PC-9 (cell line): ENCODE measurements around the gene WDR33. TPM values are rescaled to one million over a fixed set of nuclear protein-coding genes. Genes with fewer than 3 reads are reported as not detected.
"Not testable (repeated sequence)": the region's sequence is repeated elsewhere in the genome, so short reads cannot be mapped to it uniquely, and the experiment has no call there.

Experiments
- BruUV-seq: library from RNA; stranded (reverse); fragments of 400-500 nt; replicated peaks from 2 replicates; lab custom pipeline; 2021; lab: Mats Ljungman, UMichigan
- CTCF ChIA-PET: fragments of 300-600 bp; sonication (Branson Sonifier 250); formaldehyde crosslinking; loops from one replicate; lab custom pipeline; 2022; ENCODE audit warnings: antibody characterized with exemption; lab: Charles Lee
- POLR2A ChIA-PET: fragments of 300-600 bp; sonication (Branson Sonifier 250); formaldehyde crosslinking; loops from one replicate; lab custom pipeline; 2022; ENCODE audit warnings: antibody characterized with exemption; ENCODE audit not compliant: unreplicated experiment; lab: Charles Lee
- DNase-seq, 2 experiments: peaks; one replicate each; pipeline versions ENCODE4 v3.0.0 to v3.0.0-alpha.2; 2015 to 2022; ENCODE audit warnings: mixed read lengths in 1 of 2
- H2AFZ ChIP-seq: fragments of 200-600 bp; sonication (generic); 2 replicates; pipeline ENCODE4 v1.8.1; 2017; ENCODE audit warnings: antibody characterized with exemption
- H3F3A ChIP-seq: fragments of 200-600 bp; sonication (generic); 2 replicates; pipeline ENCODE4 v1.8.1; 2017; ENCODE audit warnings: antibody characterized with exemption, mild to moderate bottlenecking, low read depth; ENCODE audit not compliant: insufficient read depth
- H3K27ac ChIP-seq: fragments of 200-600 bp; sonication (generic); 2 replicates; pipeline ENCODE4 v1.6.1; 2016; ENCODE audit warnings: mixed run types
- H3K27me3 ChIP-seq: fragments of 200-600 bp; sonication (generic); 2 replicates; pipeline ENCODE4 v1.6.1; 2016; ENCODE audit warnings: low read depth, mixed run types; ENCODE audit not compliant: insufficient read depth
- H3K36me3 ChIP-seq: fragments of 200-600 bp; sonication (generic); 2 replicates; pipeline ENCODE4 v1.6.1; 2016; ENCODE audit warnings: low read depth, mixed run types
- H3K4me1 ChIP-seq: fragments of 200-600 bp; sonication (generic); replicated peaks from 2 replicates; pipeline ENCODE4 v1.6.1; 2016; ENCODE audit warnings: mixed run types; ENCODE audit not compliant: insufficient read depth
- H3K4me2 ChIP-seq: fragments of 200-600 bp; sonication (generic); 2 replicates; pipeline ENCODE4 v1.6.1; 2017; ENCODE audit warnings: mixed run types
- H3K4me3 ChIP-seq: fragments of 200-600 bp; sonication (generic); 2 replicates; pipeline ENCODE4 v1.6.1; 2016; ENCODE audit warnings: mixed run types
- H3K79me2 ChIP-seq: fragments of 200-600 bp; sonication (generic); 2 replicates; pipeline ENCODE4 v1.6.1; 2017; ENCODE audit warnings: low read depth, mixed run types
- H3K9me2 ChIP-seq: fragments of 200-600 bp; sonication (generic); 2 replicates; pipeline ENCODE4 v1.8.1; 2017; ENCODE audit warnings: mild to moderate bottlenecking; ENCODE audit not compliant: insufficient read depth
- H3K9me3 ChIP-seq: fragments of 200-600 bp; sonication (generic); 2 replicates; pipeline ENCODE4 v1.8.1; 2016; ENCODE audit warnings: low read depth; ENCODE audit not compliant: insufficient read depth
- H4K20me1 ChIP-seq: fragments of 200-600 bp; sonication (generic); 2 replicates; pipeline ENCODE4 v1.8.1; 2017; ENCODE audit not compliant: insufficient read depth
- CTCF ChIP-seq: fragments of 200-600 bp; sonication (generic); conservative IDR thresholded peaks from 2 replicates; pipeline ENCODE4 v1.6.1; 2017; ENCODE audit warnings: mixed run types, antibody characterized with exemption, mild to moderate bottlenecking, moderate library complexity
- EZH2 ChIP-seq: fragments of 200-600 bp; sonication (generic); IDR thresholded peaks from 2 replicates; pipeline ENCODE4 v1.8.0; 2017; ENCODE audit warnings: antibody characterized with exemption, low read depth
- intact Hi-C: fragments of 100-400 bp; cut with micrococcal nuclease; formaldehyde crosslinking; loops from one replicate; pipeline ENCODE4 v1.10.0; 2022; ENCODE audit not compliant: unreplicated experiment
- total RNA-seq: library from RNA; stranded (reverse); gene quantifications from 2 replicates; pipeline ENCODE4 v1.2.3, GENCODE V29; 2021

The WDR33 gene
- total RNA-seq, 1 experiment from 2014 or later = 59.3 TPM

DNA sequence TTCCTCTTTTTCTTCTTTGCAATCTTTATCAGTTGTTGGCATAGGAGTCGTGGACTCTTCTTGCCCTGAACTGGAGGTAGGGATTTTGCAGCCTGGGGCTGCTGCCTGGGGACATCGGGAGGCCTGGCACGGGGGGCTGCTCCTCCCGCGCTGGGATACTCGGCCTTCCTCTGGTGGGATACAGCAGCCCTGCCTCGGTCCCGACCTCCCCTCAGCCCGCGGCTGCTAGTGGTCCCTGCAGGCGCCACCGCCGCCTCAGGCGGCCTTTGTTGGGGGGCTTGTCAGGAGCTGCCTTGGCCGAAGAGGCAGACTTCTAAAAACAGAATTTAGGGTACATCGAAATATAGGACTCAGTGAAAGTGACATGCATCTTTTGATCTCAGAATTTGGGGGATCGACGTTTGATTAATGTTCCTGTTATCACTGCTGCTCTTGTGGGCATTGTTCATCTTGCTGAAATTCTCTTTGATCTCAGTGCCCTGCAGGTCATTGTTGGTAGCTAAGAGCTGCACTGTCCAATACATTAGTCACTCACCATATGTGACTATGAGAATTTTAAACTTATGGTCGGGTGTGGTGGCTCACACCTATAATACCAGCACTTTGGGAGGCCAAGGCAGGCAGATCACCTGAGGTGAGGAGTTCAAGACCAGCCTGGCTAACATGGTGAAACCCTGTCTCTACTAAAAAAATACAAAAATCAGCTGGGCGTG is 30.7 kb upstream of the WDR33 start:
- BruUV-seq = no TSS peak
- no peaks in the 10 kb centered on the region for H3K9me3 ChIP-seq
- intact Hi-C loops = no loop called here
- ChIA-PET POLR2A (no interaction called here), CTCF (no interaction called here)
- no peaks in the 10 kb centered on the region for H3K4me1 ChIP-seq
- DNase-seq = no peak
- no peaks in the 10 kb centered on the region for H3K79me2 ChIP-seq
- H3K9me2 ChIP-seq = no peaks in the 10 kb centered on the region
- no peak overlapping the region for H2AFZ ChIP-seq
- H3K4me2 ChIP-seq = no peak overlapping the region
- H3K4me3 ChIP-seq = no peak overlapping the region
- no peak overlapping the region for H3K27ac ChIP-seq
- H3K27me3 ChIP-seq = no peaks in the 10 kb centered on the region
- H3K36me3 ChIP-seq = 0 out of 2 replicates have a peak, but pooled peaks cover under 1% of the 10 kb centered on the region
- peaks cover 13% of the 10 kb centered on the region; the same call in 1 of the 2 replicates for H3F3A ChIP-seq
- no peak for TF ChIP-seq EZH2
- H4K20me1 ChIP-seq = 0 out of 2 replicates have a peak, but pooled peaks cover 14% of the 10 kb centered on the region

GRCh38 chr2:127840893-127841292 is 29.9 kb upstream of the WDR33 start:
- no TSS peak for BruUV-seq
- intact Hi-C loops = no loop called here
- H3K4me2 ChIP-seq = no peak overlapping the region

GRCh38 chr2:127834951-127835350 is 24.0 kb upstream of the WDR33 start:
- no peak overlapping the region for H3K4me3 ChIP-seq
- DNase-seq = no peak
- CTCF ChIA-PET = no interaction called here
- H3K27me3 ChIP-seq = no peaks in the 10 kb centered on the region
- intact Hi-C loops = no loop called here
- H3K4me2 ChIP-seq = no peak overlapping the region
- H3K4me1 ChIP-seq = no peaks in the 10 kb centered on the region
- no peaks in the 10 kb centered on the region for H3K9me2 ChIP-seq
- no peaks in the 10 kb centered on the region for H3K9me3 ChIP-seq
- BruUV-seq = no TSS peak
- no peak for TF ChIP-seq EZH2
- H3K79me2 ChIP-seq = no peaks in the 10 kb centered on the region
- H2AFZ ChIP-seq = no peak overlapping the region
- no peaks in the 10 kb centered on the region; the same call in 1 of the 2 replicates for H3F3A ChIP-seq
- H4K20me1 ChIP-seq = no peaks in the 10 kb centered on the region; the same call in 1 of the 2 replicates
- H3K36me3 ChIP-seq = no peaks in the 10 kb centered on the region
- no peak overlapping the region for H3K27ac ChIP-seq
- POLR2A ChIA-PET = no interaction called here

More at GRCh38 chr2:127840893-127841292, 29.9 kb upstream of the WDR33 start:
- Histone ChIP-seq H3K4me1 (no peaks in the 10 kb centered on the region), H3K9me3 (no peaks in the 10 kb centered on the region), H2AFZ (no peak overlapping the region), H3K27me3 (no peaks in the 10 kb centered on the region), H3F3A (peaks cover 13% of the 10 kb centered on the region; the same call in 1 of the 2 replicates), H3K9me2 (no peaks in the 10 kb centered on the region), H3K27ac (no peak overlapping the region), H4K20me1 (0 out of 2 replicates have a peak, but pooled peaks cover 14% of the 10 kb centered on the region), H3K79me2 (no peaks in the 10 kb centered on the region), H3K36me3 (no peaks in the 10 kb centered on the region), H3K4me3 (no peak overlapping the region)
- DNase-seq = no peak
- CTCF ChIA-PET = no interaction called here
- POLR2A ChIA-PET = no interaction called here
- no peak for TF ChIP-seq EZH2
- TF ChIP-seq CTCF = no peak

- BruUV-seq = no TSS peak
- no peak overlapping the region for H3K4me2 ChIP-seq
- POLR2A ChIA-PET = no interaction called here
- intact Hi-C loops = no loop called here
- TF ChIP-seq CTCF (no peak), EZH2 (no peak)
- no peaks in the 10 kb centered on the region for H3K9me2 ChIP-seq
- H3K27me3 ChIP-seq = no peaks in the 10 kb centered on the region
- H3F3A ChIP-seq = no peaks in the 10 kb centered on the region
- H3K36me3 ChIP-seq = no peaks in the 10 kb centered on the region
- H4K20me1 ChIP-seq = no peaks in the 10 kb centered on the region; the same call in 1 of the 2 replicates
- no peak overlapping the region for H3K4me3 ChIP-seq
- H3K4me1 ChIP-seq = no peaks in the 10 kb centered on the region
- CTCF ChIA-PET = no interaction called here
- H3K79me2 ChIP-seq = no peaks in the 10 kb centered on the region
- DNase-seq = no peak
- no peak overlapping the region for H3K27ac ChIP-seq
- H2AFZ ChIP-seq = no peak overlapping the region
- peaks cover 4% of the 10 kb centered on the region; the same call in 1 of the 2 replicates for H3K9me3 ChIP-seq
These were observed 18.9 kb upstream of the WDR33 start for GRCh38 chr2:127829845-127830246.

- H3K79me2 ChIP-seq, H3F3A ChIP-seq, H3K9me3 ChIP-seq, H3K27me3 ChIP-seq, BruUV-seq, H3K4me1 ChIP-seq, H2AFZ ChIP-seq, CTCF ChIA-PET, H3K27ac ChIP-seq, DNase-seq, POLR2A ChIA-PET, H3K4me2 ChIP-seq, H3K4me3 ChIP-seq, H4K20me1 ChIP-seq, intact Hi-C loops, H3K36me3 ChIP-seq, H3K9me2 ChIP-seq: not testable (repeated sequence)
These were observed 15.7 kb upstream of the WDR33 start for GRCh38 chr2:127826708-127827107.
